NK-92 (cell line): ENCODE measurements around the gene SDF2L1.
"Not testable (repeated sequence)": the region's sequence is repeated elsewhere in the genome, so short reads cannot be mapped to it uniquely, and the experiment has no call there.

Experiments used
- DNase-seq: peaks from one replicate; lab custom pipeline; 2025; ENCODE audit not compliant: unreplicated experiment; lab: John Stamatoyannopoulos, UW

SDF2L1 gene

DNA sequence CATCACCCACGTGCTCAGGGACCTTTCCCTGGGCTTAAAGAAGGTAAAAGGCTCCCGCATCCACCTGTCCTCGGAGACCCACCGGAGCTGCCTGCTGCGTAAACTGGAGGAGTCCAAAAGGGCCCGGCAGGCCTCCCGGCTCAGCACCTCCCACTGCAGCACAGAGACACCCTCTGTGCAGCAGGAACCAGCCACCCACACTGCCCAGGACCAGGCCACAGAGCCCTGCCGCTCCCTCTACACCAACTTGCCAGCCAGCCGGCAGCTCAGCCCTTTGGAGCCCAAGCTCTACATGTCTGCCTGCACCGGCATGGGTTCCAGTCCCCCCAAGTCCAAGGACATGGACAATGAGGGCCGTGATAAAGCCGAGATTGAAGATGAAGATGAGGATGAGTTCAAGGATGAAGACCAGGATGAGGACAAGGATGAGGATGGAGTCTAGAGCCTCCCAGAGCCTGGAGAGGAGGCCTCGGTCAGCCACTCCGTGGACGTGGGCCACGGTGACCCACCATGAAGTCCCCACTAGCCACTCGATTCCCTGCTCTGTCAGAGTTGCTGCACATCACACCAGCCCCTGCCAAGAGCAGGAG lies 5.4 kb upstream of the SDF2L1 start:
- no peak for DNase-seq

DNA sequence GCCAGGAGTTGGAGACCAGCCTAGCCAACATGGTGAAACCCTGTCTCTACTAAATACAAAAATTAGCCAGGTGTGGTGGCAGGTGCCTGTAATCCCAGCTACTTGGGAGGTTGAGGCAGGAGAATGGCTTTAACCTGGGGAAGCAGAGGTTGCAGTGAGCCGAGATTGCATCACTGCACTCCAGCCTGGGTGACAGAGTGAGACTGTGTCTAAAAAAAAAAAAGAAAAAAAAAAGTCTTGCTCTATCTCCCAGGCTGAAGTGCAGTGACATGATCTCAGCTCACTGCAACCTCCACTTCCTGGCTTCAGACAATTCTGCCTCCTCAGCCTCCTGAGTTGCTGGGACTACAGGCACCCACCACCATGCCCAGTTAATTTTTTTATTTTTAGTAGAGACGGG lies 4.7 kb upstream of the SDF2L1 start:
- not testable (repeated sequence) for DNase-seq

DNA sequence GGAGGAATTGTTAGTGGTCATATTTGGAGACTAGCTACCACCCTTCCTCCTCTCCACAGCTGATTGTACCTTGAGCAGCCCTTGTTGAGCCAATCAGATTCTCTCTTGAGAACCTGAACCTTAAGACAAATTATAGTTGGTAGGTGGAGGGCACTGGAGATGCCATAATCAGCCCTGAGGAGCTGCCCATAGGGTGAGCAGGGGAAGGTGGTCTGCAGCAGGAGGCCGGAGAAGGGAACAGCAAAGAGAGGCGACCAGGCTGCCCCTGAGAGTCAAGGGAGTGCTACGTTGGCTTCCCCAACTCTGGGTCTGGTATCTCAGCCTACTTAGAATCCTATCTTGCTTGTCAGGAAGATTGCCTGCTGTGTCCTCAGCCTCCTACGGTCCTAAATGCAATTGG lies 2.7 kb upstream of the SDF2L1 start:
- no peak for DNase-seq

DNA sequence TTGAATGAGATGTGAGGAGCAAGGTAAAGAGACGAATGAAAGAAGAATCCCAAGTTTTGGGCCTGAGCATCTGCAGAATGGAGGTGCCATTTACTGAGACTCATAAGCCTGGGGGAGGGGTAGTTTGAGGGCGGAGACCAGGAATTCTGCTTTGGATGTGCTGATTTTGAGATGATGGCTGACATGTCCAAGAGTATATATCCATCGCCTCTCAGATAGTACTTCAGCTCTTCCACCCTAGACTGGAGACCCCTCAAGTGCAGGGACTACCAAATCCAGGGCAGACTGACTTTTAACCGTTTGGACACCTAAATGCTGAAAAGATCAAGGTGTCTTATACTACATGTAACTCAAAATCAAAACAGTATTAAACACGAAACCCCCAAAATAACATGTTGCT lies 1.3 kb upstream of the SDF2L1 start:
- no peak for DNase-seq

DNA sequence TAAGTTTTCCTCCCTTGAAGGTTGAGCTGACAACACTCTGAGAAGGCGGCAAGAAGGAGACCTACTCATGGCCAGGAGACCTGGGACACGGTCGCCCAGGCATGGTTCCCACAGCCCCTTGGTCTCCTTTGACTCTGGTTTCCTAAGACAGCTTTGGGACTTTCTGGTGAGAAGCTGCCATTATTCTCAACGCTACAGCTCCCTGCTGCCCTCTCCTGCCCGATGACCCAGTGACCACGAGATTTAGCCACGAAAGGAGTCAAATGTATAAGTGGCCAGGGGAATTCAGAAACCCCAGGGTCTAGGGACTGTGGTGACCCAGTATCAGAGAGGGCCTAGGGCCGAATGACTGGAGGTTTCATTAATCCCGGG lies 699 bp upstream of the SDF2L1 start:
- DNase-seq, result no peak

DNA sequence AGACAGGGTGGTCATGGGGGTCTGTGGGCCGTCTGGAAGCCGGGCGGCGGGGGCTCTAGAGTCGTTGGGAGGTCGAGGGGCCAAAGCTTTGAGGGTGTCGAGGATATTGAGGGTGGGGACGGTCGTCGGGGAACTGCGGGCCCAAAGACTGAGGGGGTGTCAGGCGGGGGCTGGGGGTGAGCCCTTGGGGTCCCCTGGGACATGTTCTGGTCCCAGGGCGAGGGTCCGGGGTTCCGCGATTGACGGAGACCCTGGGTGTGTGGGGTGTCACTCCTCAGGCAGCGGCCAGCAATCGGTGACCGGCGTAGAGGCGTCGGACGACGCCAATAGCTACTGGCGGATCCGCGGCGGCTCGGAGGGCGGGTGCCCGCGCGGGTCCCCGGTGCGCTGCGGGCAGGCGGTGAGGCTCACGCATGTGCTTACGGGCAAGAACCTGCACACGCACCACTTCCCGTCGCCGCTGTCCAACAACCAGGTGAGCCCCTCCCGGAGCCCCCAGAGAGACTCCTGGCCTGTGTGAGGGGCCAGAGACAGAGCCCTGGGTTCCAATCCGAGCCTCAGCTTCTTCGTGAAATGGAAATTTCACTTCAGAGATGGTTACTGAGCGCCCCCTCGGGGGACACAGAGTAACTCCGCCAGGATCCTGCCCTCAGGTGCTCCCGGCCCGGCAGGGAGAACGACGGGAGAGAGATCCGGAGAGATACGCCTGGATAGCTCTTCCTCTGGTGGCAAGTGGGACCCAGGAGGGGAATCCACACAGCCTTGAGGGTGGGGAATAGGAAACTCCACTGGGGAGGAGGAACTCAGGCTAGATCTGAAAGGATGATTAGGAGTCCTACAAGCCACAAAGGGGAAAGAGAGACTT lies 714 bp downstream of the SDF2L1 start:
- no peak for DNase-seq

DNA sequence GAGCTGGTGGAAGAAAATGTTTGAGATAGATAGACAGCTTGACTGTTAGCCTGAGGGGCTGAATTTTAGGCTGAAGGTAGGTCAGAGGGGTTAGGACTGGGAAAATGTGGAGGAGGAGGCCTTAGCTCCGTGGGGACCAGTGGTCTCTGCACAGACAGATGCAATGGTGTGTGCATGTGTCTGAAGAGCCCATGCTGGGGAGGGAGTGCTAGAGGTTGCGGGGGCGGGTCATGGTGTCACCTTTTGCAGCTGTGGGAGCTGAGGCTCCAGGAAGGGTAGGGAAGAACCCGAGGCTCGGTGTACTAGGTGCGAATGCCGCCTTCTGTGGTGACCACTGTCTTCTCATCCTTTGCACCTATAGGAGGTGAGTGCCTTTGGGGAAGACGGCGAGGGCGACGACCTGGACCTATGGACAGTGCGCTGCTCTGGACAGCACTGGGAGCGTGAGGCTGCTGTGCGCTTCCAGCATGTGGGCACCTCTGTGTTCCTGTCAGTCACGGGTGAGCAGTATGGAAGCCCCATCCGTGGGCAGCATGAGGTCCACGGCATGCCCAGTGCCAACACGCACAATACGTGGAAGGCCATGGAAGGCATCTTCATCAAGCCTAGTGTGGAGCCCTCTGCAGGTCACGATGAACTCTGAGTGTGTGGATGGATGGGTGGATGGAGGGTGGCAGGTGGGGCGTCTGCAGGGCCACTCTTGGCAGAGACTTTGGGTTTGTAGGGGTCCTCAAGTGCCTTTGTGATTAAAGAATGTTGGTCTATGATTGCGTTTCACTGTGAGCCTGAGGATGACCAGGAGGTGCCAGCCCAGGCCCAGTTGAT lies 1.6 kb downstream of the SDF2L1 start:
- DNase-seq, result no peak

DNA sequence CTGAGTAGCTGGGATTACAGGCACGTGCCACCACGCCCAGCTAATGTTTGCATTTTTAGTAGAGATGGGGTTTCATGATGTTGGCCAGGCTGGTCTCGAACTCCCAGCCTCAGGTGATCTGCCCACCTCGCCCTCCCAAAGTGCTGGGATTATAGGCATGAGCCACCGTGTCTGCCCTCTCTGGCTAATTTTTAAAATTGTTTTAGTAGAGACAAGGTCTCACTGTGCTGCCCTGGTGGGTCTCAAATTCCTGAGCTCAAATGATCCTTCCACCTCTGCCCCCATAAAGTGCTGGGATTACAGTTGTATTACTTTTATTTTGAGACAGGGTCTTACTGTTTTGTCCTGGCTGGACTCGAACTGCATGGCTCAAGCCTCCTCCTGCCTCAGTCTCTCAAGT lies 3.4 kb downstream of the SDF2L1 start:
- DNase-seq, result not testable (repeated sequence)

DNA sequence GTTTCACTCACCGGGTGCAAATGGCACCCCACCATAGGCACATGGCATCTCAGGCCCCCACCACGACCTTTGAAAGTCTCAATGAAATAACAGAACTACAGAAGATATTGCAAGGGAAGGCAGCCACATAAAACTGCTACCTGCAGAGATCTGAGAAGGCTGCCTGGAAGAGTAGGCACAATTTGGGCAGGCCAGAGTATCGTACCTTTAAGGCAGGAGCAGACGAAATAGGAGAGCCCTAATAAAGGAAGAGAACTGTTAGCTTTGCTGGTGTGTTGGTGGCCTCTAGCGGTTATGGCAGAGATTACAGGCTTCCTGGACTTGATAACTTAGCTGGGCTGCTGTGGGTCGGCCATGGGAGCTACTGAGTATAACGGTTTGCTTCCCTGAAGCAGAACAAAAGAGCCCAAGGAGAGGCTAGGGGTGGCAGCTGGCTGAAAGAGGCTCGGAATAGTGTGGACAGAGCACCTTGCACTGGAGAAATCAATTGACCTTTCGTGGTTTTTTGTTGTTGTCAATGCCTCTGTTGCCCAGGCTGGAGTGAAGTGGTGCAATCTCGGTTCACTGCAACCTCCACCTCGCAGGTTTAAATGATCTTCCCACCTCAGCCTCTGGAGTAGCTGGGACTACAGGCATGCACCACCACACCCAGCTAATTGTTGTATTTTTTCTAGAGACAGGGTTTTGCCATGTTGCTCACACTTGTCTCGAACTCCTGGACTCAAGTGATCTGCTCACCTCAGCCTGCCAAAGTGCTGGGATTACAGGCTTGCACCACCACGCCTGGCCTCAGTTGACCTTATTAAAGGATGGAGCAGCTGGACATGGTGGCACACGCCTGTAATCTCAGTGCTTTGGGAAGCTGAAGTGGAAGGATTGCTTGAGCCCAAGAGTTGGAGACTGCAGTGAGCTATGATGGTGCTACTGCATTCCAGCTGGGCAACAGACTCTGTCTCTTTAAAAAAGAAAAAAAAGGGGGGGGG lies 4.8 kb downstream of the SDF2L1 start:
- no peak for DNase-seq

DNA sequence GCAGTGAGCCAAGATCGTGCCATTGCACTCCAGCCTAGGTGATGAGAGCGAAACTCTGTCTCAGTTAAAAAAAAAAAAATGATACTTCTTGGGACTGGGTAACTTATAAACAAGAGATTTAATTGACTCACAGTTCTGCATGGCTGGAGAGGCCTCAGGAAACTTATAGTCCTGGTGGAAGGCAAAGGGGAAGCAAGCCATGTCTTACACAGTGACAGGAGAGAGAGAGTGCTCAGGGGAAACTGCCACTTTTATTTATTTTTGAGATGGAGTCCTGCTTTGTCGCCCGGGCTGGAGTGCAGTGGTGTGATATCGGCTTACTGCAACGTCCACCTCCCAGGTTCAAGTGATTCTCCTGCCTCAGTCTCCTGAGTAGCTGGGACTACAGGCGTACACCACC lies 8.2 kb downstream of the SDF2L1 start:
- no peak for DNase-seq

DNA sequence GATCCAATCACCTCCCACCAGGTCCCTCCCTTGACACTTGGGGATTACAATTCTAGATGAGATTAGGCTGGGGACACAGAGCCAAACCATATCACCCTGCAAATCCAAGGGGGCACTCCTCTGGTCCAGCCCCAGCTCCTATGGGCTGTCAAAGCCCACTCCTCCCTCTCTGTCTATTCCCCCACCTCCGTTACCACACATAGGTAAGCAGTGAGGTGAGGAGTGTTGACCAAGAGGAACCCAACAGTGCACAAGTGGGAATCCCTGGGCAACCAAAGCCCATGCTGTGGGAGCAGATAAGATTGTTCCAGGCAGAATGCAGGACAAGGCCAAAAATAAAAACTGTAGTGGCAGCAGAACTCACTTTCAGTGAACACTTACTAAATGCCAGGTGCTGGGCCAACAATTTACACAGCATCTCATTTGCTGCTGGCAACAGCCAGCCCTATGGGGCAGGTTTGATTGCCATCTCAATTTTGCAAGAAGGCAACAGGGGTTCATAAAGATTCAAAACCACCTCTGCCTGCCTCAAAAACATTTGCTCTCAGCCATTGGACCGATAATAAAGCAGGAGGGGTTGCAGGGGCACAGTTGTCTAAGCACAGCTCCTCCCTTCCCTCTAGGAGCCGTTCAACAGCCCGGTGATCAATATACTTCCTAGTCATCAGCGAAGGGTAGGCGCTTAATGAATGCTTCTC lies 8.9 kb downstream of the SDF2L1 start:
- no peak for DNase-seq

DNA sequence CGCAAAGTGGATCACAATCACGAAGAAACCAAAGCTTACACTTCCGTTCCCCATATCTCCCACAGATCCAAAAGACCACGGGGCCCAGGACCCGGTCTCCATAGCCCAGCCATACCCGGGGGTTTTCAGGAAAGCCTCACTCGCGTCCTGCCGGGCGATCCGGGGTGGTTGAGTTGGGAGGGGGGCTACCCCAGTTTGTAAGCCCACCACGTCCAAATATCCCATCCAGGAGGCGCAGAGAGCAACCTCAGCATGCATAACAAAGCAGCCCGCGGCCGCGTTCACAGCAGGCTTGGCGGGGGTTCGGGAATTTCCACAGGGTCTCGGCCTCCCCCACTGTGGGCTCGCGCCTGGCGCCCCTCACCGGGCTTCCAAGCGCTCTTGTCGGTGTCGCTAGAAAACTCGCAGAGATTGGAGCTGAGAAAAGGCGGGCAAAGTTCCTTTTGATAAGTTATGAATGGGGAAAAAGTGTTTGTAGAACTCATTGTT lies 9.5 kb downstream of the SDF2L1 start:
- no peak for DNase-seq

DNA sequence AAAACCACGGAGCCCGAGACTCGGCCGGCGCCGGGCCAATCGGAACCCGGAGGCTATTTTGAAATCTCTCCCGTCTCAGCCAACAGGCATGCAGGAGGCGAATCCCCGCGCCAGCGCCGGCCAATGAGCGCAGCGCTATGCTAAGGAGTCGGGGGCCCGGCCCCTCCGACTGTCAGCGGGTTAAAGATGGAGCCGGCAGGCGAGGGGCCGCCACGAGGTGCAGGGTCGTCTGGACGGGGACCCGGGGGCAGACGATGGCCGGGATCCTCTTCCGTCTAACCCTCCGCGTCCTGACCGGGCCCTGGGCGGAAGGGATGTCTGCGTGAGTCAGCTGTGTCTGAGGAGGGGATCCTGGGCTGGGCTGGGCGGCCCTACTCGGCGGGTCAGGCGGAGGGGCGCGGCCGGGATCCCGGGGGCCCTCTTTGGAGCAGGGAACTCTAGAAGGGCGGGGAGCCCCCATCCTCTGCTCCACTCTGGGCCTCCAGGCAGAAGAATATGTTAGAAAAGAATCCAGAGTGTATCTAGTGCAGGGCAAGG lies 10.0 kb downstream of the SDF2L1 start:
- no peak for DNase-seq

DNA sequence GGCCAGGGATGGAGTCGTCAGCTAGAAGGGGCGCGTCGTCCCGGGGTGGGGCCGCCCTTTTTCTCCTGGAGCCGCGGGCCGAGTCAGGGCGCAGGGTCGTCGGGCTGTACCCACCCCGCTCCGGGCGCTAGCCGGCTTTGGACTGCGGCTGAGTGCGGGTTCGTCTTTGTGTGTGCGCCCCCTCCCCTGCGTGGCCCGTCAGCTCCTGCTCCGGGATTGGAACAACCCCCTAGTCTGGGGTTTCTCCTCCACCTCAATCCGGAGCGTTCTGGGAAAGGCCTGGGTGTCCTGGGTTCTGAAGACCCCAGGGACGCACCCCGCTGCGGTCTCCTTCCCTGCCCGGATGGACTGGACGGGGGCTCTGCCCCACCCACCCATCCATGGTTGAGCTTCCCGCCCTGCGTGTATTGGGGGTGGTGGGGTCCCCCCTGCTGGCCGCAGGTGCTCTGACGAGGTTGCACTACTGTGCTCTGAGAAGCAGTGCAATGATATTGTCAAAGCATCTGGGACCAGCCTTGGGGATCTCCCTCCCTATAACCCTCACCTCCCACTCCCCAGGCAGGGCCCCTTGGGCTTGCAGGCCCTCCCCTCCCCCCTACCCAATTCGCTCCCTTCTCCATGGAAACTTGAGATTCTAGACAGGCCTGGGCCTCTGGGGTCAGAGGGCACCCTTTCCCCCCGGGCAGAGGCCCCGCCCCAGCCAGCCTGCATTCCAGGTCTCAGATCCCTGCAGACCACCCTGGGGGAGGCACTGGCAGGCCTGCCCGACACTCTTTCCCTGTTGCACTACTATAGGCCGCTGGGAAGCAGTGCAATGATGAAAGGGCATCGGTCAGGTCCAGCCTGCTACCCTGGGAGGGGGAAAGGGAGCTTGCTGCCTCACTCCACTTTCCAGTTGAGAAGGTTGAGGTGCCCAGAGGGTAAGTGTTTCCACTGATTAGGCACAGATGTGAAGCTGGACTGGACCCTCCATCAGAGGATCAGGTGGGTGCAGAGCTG lies 10.7 kb downstream of the SDF2L1 start:
- no peak for DNase-seq

DNA sequence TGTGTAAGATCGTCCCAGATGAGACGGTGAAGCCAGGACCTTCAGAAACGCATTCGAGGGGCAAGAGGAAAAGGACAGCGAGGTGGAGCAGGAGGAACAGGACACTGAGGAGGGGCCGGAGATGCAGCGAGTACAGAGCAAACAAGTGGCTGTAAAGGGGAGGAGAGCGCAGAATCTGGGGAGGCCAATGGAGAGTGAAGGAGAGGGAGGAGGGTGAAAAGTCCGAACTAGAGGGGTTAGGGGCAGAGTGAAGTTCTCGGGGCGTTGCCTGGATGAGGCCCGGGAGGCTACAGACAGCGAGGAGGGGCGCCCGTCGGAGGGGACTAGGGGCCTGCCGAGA lies 14.9 kb downstream of the SDF2L1 start:
- no peak for DNase-seq

DNA sequence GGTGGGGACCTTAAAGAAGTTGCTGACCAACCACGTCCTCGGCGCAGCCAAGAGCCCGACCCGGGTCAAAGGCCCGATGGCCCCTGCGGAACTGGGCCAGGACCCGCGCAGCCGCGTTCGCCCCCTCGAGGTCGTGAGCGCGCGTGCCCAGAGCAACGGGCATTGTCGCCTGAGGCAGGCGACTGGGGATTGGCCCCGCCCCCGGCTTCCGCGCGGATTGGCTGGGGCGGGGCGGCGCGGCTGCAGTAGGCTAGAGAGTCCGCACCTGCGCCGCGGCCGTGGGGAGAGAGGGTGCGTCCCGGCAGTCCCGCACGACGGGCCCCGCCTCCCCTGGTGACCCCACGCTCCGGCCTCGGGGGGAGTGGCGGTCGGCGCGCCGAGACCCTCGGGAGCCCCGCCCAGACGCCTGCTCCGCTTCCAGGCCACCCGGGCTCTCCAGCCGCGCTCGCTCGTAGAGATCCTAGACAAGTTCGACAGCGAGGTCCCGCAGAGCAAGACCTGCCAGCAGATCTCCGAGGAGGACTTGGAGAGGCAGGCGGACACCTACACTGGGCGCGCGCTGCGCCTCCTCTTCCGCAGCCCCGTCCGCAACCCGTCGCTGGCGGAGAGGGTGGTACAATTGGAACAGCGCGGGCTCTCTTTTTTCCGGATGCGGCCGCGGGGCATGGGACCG lies 15.4 kb downstream of the SDF2L1 start:
- DNase-seq, result no peak

DNA sequence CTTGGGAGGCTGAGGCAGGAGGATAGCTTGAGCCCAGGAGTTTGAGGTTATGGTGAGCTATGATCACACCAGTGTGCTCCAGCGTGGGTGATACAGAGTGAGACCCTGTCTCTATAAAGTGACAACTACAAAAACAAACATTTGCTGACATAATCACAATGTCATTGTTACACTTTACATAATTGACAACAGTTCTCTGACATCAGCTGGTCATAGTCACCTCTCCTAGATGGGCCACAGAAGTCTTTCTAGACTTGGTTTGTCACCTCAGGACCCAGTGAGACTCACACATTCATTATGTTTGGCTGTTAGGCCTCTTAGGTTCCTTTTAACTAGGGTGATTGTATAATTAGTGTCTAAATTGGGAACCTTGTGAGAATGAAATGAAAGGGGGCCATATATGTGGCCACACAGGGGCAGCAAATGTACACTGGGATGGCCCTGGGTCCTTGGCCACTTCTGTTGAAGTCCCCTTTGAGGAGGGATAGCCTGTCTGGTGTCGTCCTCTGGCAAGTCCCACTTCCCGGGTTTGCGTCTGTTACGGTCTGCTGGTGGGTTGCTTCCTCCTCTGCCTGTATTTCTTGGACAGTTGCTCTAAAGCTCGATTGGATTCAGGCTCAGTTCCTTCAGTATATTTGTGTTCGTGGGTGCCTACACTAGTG lies 17.9 kb downstream of the SDF2L1 start:
- no peak for DNase-seq

DNA sequence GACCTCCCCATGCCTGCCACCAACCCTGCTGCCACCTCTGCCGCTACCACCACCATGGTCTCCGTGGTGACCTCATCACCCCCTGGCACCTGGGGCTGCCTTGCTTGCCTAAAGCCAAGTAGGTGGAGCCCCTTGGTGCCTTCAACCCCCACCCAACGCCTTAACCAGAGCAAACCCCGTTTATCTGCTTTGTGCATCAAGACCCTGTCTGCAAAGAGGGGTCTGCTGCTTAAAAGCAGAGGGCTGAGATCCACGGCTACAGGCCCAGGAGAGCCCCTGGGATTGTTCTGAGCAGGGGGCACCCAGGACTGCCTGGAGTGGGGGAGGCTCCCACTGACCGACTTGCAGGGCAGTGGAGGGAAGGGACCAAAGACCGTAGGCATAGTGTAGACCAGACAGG lies 18.8 kb downstream of the SDF2L1 start:
- DNase-seq, result no peak
